ENCODE results near the gene DLGAP1.
A peak's percentile ranks its signal among the peaks of the same experiment; 100 is the strongest.
"Not testable (repeated sequence)": the region's sequence is repeated elsewhere in the genome, so short reads cannot be mapped to it uniquely, and the experiment has no call there.

DLGAP1 gene

DNA sequence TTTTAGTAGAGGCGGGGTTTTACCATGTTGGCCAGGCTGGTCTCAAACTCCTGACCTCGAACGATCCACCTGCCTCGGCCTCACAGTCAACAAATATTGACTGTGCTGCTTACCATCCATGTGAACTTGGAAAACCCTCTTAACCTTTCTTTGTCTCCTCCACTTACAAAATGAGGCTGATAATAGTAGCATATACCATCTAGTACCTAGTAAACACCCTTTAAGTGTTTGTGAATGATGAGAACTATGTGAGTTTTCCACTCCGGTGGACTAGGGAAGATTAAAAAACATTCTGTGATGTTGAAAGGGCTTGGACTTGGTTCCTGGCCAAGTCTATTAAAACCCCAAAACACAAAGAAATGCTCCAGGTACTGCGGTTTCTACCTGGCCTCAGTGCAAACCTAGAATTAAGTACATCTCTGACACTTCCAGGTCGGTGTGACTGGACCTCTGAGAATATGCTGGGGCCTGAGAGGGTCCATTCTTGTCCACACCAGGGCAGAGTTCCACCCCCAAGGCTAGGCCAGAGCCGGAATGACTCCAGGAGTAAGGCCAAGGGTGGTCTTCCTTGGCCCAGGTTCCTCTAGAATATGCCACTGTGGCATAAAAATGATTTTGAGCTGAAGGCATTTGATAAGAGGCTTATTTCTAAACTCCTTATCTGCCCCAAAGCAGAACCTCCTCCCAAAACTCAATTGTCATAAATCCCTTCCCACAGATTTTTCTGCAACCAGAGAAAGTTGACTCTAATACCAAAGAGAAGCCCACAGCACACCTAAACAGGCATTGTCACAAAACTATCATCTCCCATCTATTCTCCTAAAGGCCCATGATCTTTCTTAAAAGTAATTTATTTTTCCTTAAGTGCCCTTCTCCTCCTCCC is 787.6 kb downstream of the DLGAP1 start:
- DNase-seq = peak; percentile 49

GRCh38 chr18:3666526-3667254 is 788.4 kb downstream of the DLGAP1 start:
- no peak for DNase-seq

DNA sequence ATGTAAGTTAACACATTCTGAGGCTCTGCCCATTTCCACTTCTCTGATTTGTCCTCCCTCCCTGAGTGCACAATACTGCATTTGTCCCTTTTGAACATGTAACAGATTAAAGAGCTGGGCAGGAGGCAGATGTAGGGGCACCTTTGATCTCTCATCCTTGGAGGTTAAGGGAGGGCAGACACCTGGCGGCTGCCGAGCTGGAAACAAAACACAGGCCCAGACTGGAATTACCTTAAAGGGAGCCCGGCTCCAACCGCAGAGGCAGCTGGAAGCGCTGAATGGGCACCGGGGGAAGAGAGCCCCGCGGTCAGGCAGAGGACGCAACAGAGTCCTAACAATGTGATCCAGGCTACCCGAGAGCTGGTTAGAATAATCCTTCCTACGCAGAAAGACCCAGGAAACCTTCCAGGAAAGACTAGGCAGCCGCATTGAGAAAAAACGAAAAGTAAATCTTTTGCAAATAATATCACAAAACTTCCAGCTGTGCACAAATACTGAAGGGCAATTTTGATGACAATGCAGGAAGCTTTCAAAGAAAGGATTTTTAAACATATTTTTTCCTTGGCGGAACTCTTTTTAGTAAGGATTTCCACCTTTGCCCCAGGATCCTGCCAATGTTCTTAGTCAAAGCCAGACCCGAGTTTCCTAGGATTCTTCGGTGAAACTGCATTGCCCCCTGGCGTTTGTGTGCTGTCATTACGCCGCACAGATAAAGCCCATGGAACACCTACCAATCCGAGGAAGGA is 789.2 kb downstream of the DLGAP1 start:
- DNase-seq = peak; percentile 89

DNA sequence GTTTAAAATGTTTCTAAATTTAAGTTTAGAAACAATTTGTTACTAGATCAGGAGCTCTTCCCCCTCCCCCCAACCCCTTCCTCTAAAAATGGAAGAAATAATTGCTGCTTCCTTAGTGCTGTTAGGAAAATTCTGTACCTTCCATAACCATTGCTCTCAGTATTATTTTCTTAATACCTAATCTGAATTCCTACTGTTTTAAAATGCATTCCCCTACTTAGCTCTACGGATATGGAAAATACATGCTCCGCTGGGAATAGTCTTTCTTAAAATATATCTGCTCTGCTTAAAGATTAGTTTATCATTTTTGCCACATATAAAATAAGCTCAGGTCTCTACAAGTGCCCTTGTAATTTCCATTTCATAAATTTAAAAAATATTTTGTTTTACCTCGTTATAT is 789.9 kb downstream of the DLGAP1 start:
- no peak for DNase-seq

- peak; percentile 81 for DNase-seq
These were observed 790.4 kb downstream of the DLGAP1 start for GRCh38 chr18:3664563-3665178.

DNA sequence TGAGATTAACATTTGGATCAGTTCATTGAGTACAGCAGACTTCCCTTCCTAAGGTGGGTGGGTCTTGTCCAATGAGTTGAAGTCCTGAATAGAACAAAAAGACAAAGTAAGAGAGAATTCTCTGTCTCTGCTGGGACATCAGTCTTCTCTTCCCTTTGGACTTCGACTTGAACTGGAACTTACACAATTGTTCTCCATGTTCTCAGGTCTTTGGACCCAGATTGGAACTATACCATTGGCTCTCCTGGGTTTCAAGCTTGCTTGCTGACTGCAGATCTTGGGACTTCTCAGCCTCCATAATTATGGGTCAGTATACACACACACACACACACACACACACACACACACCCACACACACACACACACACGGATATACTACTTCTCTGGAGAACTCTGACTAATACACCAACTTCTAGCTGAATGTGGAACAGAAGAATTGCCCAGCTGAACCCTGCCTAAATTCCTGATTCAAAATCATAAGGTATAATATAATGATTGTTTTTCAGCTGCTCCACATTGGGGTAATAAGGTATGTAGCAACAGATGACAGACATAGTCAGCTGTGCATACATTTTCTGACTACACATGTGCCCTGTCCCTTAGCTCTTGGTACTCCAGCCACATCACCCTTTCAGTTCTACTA is 791.1 kb downstream of the DLGAP1 start:
- DNase-seq = no peak

DNA sequence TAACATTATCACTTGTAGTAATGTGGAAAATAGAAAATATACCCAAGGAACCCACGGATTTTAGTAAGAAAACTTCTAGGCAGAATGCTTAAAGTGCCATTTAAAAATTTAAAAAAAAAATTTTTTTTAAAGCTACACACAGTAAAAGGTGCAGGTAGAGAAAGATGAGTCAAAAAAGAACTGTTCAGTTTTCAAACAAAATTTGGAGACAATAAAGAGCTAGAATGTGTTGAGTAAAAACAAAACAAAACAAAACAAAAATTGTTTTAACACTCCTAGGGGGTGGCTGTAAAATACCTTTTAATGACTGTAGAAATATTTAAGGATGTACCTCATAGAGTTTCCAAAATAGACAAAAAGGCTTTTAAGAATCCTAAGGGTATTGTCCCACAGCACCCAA is 793.1 kb downstream of the DLGAP1 start:
- DNase-seq = no peak

GRCh38 chr18:3660739-3661515 is 794.2 kb downstream of the DLGAP1 start:
- peak; percentile 78 for DNase-seq

DNA sequence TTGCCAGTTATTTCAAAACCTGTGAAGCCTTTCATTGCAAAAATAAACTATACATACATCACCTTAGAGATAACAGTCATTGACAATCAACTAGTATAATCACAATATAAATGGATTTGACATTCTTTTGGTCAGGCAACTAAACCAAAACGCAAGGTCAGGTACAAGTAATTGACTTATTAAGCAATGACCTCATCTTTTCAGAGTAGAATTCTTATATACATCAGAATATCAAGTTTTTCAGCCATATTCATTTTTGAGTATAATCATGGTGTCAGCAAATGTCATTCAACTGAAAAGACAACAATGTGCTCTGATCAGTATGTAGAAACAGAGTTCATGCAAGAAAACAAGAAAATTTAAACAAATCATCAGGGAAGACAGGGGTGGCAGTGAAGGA is 796.6 kb downstream of the DLGAP1 start:
- DNase-seq = no peak

- no peak for DNase-seq
These were observed 799.7 kb downstream of the DLGAP1 start for GRCh38 chr18:3655254-3656050.

- DNase-seq = peak; percentile 89
These were observed 800.5 kb downstream of the DLGAP1 start for GRCh38 chr18:3654442-3655253.

DNA sequence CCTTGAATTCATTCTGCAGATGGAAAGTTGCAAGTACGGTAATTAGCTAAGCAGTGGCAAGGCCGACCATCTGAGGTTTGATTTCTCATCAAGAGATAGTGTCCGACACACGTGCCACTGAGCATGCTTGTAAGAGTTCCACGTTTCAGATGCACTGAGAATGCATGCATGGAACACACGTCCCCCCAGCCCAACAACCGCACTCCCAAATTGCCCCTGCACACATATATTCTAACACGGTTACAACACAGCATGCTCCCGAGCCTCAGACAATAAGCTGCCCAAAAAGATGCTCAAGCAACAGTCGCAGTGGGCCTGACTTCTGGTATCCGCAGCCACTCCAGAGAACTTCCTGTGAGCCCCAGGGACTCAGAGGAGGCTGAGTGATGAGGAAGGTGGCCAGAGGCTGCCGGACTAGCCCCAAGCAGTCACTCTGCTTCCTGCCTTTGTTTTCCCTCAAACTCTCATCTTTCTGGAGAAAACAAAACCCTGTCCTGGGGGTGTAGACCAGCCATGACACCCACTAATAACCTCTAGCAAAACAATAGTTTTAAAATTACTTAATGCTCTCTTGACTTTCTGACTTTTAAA is 801.2 kb downstream of the DLGAP1 start:
- DNase-seq = peak; percentile 78

GRCh38 chr18:3653263-3653850 is 801.8 kb downstream of the DLGAP1 start:
- DNase-seq = peak; percentile 72

- DNase-seq = peak; percentile 100
These were observed 802.5 kb downstream of the DLGAP1 start for GRCh38 chr18:3652380-3653262.

DNA sequence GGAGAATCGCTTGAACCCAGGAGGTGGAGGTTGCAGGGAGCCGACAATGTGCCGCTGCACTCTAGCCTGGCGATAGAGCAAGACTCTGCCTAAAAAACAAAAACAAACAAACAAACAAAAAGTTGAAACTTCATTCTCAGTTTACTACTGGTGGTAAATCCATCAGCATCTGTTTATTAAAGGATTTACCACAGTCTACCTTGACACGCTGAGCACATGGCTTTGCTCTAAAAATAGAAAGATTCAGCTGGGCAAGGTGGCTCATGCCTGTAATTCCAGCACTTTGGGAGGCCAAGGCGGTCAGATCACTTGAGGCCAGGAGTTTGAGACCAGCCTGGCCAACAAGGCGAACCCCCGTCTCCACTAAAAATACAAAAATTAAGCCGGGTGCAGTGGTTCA is 803.8 kb downstream of the DLGAP1 start:
- DNase-seq = no peak

DNA sequence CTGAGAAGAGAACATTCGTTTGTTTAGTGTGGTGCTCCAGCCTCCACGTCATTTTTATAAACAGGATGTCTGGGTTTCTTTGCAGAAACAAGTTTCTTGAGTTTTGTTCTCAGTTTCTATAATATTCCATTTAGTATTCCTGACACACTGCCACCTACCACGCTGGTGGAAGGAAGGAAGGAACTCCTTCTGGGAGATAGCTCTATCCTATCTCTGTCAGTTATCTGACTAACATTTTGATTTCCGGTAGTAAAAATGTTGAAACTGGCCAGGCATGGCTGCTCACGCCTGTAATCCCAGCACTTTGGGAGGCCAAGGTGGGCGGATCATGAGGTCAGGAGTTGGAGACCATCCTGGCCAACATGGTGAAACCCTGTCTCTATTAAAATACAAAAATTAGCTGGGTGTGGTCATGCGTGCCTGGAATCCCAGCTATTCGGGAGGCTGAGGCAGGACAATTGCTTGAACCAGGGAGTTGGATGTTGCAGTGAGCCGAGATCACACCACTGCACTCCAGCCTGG is 804.5 kb downstream of the DLGAP1 start:
- DNase-seq = not testable (repeated sequence)

GRCh38 chr18:3649633-3650426 is 805.3 kb downstream of the DLGAP1 start:
- DNase-seq = no peak
